ENCODE data around the gene MYZAP.

DNA sequence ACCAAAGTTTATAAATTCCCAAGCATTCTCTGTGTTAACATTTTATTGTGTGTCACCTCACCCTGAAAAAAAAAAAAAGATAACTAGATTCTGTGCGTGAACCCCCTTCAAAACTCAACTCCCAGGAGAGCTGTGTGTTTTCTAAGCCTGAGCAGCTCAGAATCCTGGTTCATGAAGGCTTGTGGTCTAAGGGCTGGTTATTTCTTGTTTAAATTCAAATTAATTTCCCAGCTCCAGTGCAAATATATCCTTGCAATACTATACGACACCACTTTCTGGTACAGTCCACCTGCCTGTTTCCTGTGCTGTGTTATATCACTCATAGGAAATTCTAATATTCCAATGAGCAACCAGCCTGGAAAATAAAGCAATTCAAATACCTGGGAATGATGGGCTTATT is 23.4 kb upstream of the MYZAP start:
- TF ChIP-seq, protein P1, sequence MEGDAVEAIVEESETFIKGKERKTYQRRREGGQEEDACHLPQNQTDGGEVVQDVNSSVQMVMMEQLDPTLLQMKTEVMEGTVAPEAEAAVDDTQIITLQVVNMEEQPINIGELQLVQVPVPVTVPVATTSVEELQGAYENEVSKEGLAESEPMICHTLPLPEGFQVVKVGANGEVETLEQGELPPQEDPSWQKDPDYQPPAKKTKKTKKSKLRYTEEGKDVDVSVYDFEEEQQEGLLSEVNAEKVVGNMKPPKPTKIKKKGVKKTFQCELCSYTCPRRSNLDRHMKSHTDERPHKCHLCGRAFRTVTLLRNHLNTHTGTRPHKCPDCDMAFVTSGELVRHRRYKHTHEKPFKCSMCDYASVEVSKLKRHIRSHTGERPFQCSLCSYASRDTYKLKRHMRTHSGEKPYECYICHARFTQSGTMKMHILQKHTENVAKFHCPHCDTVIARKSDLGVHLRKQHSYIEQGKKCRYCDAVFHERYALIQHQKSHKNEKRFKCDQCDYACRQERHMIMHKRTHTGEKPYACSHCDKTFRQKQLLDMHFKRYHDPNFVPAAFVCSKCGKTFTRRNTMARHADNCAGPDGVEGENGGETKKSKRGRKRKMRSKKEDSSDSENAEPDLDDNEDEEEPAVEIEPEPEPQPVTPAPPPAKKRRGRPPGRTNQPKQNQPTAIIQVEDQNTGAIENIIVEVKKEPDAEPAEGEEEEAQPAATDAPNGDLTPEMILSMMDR (IDR thresholded peaks at IDR 0.05), result no peak
- no peak for TF ChIP-seq POLR2A (IDR thresholded peaks at IDR 0.05)
